Stomach (tissue), 4 donors: Measurements from ENCODE around the gene PSTPIP1.

Experiments used
- CTCF ChIP-seq, 7 experiments: fragments of 450-650 bp in 4 of 7; fragments of 200-600 bp in 3 of 7; sonication (generic) in 3 of 7; IDR thresholded peaks; one replicate each; pipeline ENCODE4 v1.5.1; 2016 to 2019; ENCODE audit warnings: antibody characterized with exemption in 7 of 7, control low read depth in 2 of 7, mild to moderate bottlenecking in 1 of 7
- POLR2A ChIP-seq, 4 donors: fragments of 450-650 bp; IDR thresholded peaks; one replicate each; pipeline ENCODE4 v1.6.1; 2016; ENCODE audit warnings: antibody characterized with exemption in 4 of 4, control low read depth in 2 of 4, mild to moderate bottlenecking in 1 of 4, moderate library complexity in 1 of 4

GRCh38 chr15:77036537-77037387, 41.8 kb downstream of the PSTPIP1 start:
- TF ChIP-seq CTCF (IDR thresholded peaks at IDR 0.05) = no peak
- no peak for TF ChIP-seq POLR2A (IDR thresholded peaks at IDR 0.05)
